ENCODE results near the gene ZDHHC14. TPM values are rescaled to one million over a fixed set of nuclear protein-coding genes. Genes with fewer than 3 reads are reported as not detected.

Gene ZDHHC14
- total RNA-seq, 1 experiment from 2014 or later: 3.2 TPM

DNA sequence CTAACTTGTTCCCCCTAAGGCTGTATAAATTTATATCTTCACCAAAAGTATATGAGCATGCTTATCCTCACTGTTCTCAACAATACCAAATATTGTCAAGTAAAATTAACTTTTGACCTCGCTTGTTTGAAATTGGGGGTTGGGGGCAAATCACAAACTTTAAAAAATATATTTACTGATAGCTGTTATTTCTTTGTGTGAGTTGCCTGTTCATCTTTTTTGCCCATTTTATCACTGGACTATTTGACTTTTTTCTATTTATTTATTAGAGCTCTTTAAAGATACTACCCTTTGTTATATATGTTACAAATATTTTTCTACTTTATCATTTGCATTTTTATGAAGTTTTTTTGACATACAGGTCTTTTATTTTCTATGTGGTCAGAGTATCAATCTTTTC lies 187.7 kb downstream of the ZDHHC14 start:
- intact Hi-C loops (cut with micrococcal nuclease): no loop called here
- Mint-ChIP-seq H3K9me3 (ENCODE audit: unreplicated experiment) (no peaks in the 10 kb centered on the region), H3K27me3 (ENCODE audit: insufficient read depth, unreplicated experiment) (no peaks in the 10 kb centered on the region), H3K27ac (ENCODE audit: low read depth, unreplicated experiment) (no peak overlapping the region), H3K4me3 (ENCODE audit: unreplicated experiment) (no peak overlapping the region), H3K4me1 (ENCODE audit: insufficient read depth, unreplicated experiment) (no peaks in the 10 kb centered on the region), H3K36me3 (ENCODE audit: insufficient read depth, unreplicated experiment) (no peaks in the 10 kb centered on the region)
- TF ChIP-seq CTCF (IDR thresholded peaks at IDR 0.05; ENCODE audit: unreplicated experiment): no peak
- ChIA-PET POLR2A (no interaction called here), CTCF (no interaction called here)
- no TSS peak for BruUV-seq (replicated peaks)
- DNase-seq (ENCODE audit: unreplicated experiment): no peak

DNA sequence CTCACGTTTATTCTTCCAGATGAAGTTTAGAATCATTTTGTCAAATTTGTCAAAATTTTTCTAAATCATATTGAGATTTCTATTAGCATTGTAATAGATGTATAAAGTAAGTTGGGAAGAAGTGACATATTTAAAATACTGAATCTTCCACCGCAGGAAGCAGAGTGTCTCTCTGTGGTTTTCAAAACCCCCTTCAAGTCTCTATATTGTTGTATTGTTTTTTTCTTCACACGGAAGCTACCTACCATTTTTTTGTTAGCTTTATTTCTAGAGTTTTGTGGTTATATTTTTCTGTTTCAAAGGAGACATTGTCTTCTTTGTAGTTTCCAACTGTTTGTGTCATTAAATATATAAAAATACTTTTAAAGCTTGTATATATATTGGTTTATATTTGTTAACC lies 188.6 kb downstream of the ZDHHC14 start:
- Mint-ChIP-seq H3K4me3 (ENCODE audit: unreplicated experiment) (no peak overlapping the region), H3K27me3 (ENCODE audit: insufficient read depth, unreplicated experiment) (no peaks in the 10 kb centered on the region), H3K4me1 (ENCODE audit: insufficient read depth, unreplicated experiment) (no peaks in the 10 kb centered on the region), H3K36me3 (ENCODE audit: insufficient read depth, unreplicated experiment) (no peaks in the 10 kb centered on the region), H3K9me3 (ENCODE audit: unreplicated experiment) (no peaks in the 10 kb centered on the region), H3K27ac (ENCODE audit: low read depth, unreplicated experiment) (no peak overlapping the region)
- DNase-seq (ENCODE audit: unreplicated experiment): no peak
- intact Hi-C loops (cut with micrococcal nuclease): no loop called here
- CTCF ChIA-PET: interaction anchor here (0.6 kb wide), 2 partner anchors 30 to 252 kb away, joined by 3 to 4 read pairs; no protein-coding TSS in a partner anchor
- POLR2A ChIA-PET: no interaction called here
- BruUV-seq (replicated peaks): no TSS peak
- TF ChIP-seq CTCF (IDR thresholded peaks at IDR 0.05; ENCODE audit: unreplicated experiment): no peak

- no peaks in the 10 kb centered on the region for H3K36me3 Mint-ChIP-seq (ENCODE audit: insufficient read depth, unreplicated experiment)
- POLR2A ChIA-PET: no interaction called here
- intact Hi-C loops (cut with micrococcal nuclease): no loop called here
- DNase-seq (ENCODE audit: unreplicated experiment): no peak
- no peak for TF ChIP-seq CTCF (IDR thresholded peaks at IDR 0.05; ENCODE audit: unreplicated experiment)
- H3K4me3 Mint-ChIP-seq (ENCODE audit: unreplicated experiment): no peak overlapping the region
- CTCF ChIA-PET: no interaction called here
- no TSS peak for BruUV-seq (replicated peaks)
- no peaks in the 10 kb centered on the region for H3K27me3 Mint-ChIP-seq (ENCODE audit: insufficient read depth, unreplicated experiment)
- H3K9me3 Mint-ChIP-seq (ENCODE audit: unreplicated experiment): no peaks in the 10 kb centered on the region
- H3K27ac Mint-ChIP-seq (ENCODE audit: low read depth, unreplicated experiment): no peak overlapping the region
- H3K4me1 Mint-ChIP-seq (ENCODE audit: insufficient read depth, unreplicated experiment): no peaks in the 10 kb centered on the region
Observed at GRCh38 chr6:157570104-157570503, 189.1 kb downstream of the ZDHHC14 start.

DNA sequence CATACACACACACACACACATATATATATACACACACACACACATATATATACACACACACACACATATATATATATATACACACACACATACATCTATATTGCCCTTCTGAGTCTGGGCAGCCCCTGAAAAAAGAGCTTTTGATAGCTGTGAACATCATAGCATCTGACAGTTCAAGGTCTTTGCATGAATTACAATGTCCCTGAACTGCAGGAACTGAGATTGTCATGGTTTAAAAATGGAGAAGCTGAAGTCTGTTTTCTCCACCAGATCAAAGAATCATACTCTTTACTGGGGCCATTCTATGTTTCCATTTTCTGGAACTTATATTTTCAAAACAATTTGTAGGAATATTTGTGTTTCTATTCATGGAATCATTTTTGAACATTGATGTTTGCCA lies 189.8 kb downstream of the ZDHHC14 start:
- no TSS peak for BruUV-seq (replicated peaks)
- Mint-ChIP-seq H3K27me3 (ENCODE audit: insufficient read depth, unreplicated experiment) (no peaks in the 10 kb centered on the region), H3K27ac (ENCODE audit: low read depth, unreplicated experiment) (no peak overlapping the region), H3K9me3 (ENCODE audit: unreplicated experiment) (no peaks in the 10 kb centered on the region), H3K4me3 (ENCODE audit: unreplicated experiment) (no peak overlapping the region), H3K36me3 (ENCODE audit: insufficient read depth, unreplicated experiment) (no peaks in the 10 kb centered on the region), H3K4me1 (ENCODE audit: insufficient read depth, unreplicated experiment) (no peaks in the 10 kb centered on the region)
- POLR2A ChIA-PET: no interaction called here
- intact Hi-C loops (cut with micrococcal nuclease): no loop called here
- CTCF ChIA-PET: interaction anchor here (1.3 kb wide), 1 partner anchor 161 kb away, joined by 3 read pairs; no protein-coding TSS in a partner anchor
- DNase-seq (ENCODE audit: unreplicated experiment): no peak
- no peak for TF ChIP-seq CTCF (IDR thresholded peaks at IDR 0.05; ENCODE audit: unreplicated experiment)

Data from MCF 10A (cell line).